GM12865 (cell line): ENCODE data around the gene COL23A1.

Experiments
- DNase-seq: peaks from one replicate; pipeline ENCODE4 v3.0.0; 2010; ENCODE audit warnings: low read depth
- H3K4me3 ChIP-seq: 2 replicates; pipeline ENCODE4 v1.5.1; 2011; ENCODE audit warnings: mild to moderate bottlenecking, low read depth, low read length, control low read depth
- TF ChIP-seq, protein P1 (sequence below): IDR thresholded peaks from 2 replicates; pipeline ENCODE4 v1.5.1; 2011; ENCODE audit warnings: low read length, control low read depth, low read depth, inconsistent platforms; ENCODE audit not compliant: insufficient read depth; ENCODE audit errors: missing control alignments

COL23A1 gene

GRCh38 chr5:178547753-178548415 is 42.3 kb downstream of the COL23A1 start:
- no peak overlapping the region for H3K4me3 ChIP-seq
- TF ChIP-seq, protein P1, sequence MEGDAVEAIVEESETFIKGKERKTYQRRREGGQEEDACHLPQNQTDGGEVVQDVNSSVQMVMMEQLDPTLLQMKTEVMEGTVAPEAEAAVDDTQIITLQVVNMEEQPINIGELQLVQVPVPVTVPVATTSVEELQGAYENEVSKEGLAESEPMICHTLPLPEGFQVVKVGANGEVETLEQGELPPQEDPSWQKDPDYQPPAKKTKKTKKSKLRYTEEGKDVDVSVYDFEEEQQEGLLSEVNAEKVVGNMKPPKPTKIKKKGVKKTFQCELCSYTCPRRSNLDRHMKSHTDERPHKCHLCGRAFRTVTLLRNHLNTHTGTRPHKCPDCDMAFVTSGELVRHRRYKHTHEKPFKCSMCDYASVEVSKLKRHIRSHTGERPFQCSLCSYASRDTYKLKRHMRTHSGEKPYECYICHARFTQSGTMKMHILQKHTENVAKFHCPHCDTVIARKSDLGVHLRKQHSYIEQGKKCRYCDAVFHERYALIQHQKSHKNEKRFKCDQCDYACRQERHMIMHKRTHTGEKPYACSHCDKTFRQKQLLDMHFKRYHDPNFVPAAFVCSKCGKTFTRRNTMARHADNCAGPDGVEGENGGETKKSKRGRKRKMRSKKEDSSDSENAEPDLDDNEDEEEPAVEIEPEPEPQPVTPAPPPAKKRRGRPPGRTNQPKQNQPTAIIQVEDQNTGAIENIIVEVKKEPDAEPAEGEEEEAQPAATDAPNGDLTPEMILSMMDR: no peak
- no peak for DNase-seq

GRCh38 chr5:178547052-178547666 is 43.0 kb downstream of the COL23A1 start:
- TF ChIP-seq, protein P1: no peak
- H3K4me3 ChIP-seq: no peak overlapping the region
- no peak for DNase-seq

- TF ChIP-seq, protein P1: no peak
- H3K4me3 ChIP-seq: no peak overlapping the region
- no peak for DNase-seq
These were observed 43.5 kb downstream of the COL23A1 start for GRCh38 chr5:178546675-178547033.

DNA sequence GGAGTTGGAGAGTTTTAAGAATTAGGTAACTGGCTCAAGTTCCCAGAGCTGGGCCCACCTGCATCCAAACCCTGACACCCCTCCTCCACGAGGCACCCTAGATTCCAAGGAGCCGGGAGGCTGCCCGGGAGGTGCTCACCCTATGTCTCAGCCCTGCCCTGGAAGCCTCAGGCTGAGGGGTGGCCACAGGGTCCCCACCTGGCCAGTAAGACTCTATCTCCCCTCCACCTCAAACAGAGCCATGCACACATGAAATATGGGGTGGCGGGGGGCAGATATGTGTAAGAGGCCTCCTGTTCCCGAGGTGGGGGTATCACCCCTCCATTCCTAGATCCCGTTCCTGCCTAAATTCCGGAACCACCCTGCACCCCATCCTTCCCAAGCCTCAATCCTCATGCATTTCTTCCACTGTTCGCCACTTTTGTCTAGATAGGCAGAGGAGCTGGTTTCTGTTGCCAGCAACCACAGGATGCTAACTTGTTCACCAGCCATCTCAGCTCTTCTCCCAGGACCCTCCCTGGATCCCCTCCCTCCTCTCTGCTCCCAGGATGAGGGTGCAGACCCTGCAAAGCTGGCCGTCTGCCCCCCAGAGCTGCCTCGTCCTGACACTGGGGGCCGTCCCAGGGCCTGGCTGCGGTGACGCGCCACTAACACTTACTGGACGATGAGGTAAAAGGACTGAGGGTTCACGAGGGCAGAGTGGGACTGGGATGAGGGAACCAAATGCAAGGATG is 44.1 kb downstream of the COL23A1 start:
- H3K4me3 ChIP-seq: no peak overlapping the region
- TF ChIP-seq, protein P1: no peak

DNA sequence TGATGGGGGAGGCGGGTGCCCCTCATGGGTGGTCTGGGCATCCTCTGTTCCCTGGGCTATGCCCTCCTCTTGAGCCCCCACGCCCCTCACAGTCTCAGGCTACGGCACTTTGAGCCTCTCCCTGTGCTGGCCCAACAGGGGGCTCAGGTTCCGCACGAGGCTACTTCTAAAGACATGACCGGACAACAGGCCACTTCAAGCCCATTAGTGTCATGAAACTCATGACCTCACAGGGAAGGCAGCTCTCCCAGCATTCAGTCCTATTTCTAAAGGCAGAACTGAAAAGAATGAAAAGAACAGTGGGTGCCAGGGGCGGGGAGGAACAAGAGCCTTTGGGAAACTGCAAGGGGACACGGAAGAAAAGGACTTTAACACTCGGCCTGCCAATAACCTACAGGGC is 45.0 kb downstream of the COL23A1 start:
- TF ChIP-seq, protein P1: no peak
- DNase-seq: no peak
- no peak overlapping the region for H3K4me3 ChIP-seq

More for the DNA sequence above, 44.1 kb downstream of the COL23A1 start:
- DNase-seq: no peak

GRCh38 chr5:178544166-178544834 is 45.9 kb downstream of the COL23A1 start:
- TF ChIP-seq, protein P1: no peak
- no peak for DNase-seq
- H3K4me3 ChIP-seq: no peak overlapping the region
